GM21619 (cell line): ENCODE results near the gene WDR5B.
A peak's percentile ranks its signal among the peaks of the same experiment; 100 is the strongest.

Source experiments
- ATAC-seq: cut with Tn5 transposase; IDR thresholded peaks from one replicate; pipeline ENCODE4 v1.9.1; 2021; ENCODE audit not compliant: unreplicated experiment

Gene WDR5B

GRCh38 chr3:122410111-122410510, 5.8 kb downstream of the WDR5B start:
- ATAC-seq: no peak

GRCh38 chr3:122409446-122409845, 6.4 kb downstream of the WDR5B start:
- ATAC-seq: no peak

- ATAC-seq: no peak
Measured at GRCh38 chr3:122407946-122408345, 7.9 kb downstream of the WDR5B start.

- no peak for ATAC-seq
Measured at GRCh38 chr3:122406198-122406597, 9.7 kb downstream of the WDR5B start.

GRCh38 chr3:122405015-122405414, 10.8 kb downstream of the WDR5B start:
- ATAC-seq: no peak

DNA sequence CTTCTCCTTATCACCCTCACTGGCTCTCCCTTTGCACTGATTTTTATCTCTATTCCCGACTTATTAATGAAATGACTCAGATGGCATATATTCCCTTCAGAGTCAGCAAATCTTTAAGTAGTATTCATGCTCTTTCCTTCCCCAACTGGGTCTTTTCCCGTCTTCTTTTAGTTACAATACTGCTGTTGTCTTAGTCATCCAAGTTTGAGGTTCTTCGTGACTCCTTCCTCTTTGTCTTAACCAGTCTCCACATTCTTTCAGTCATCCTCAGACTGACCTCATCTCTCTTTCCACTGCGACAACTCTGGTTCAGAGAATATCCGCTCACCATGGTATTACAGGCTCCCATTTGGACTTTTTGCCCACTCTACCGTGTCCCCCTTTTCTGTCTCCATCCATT, 12.4 kb downstream of the WDR5B start:
- ATAC-seq: no peak

DNA sequence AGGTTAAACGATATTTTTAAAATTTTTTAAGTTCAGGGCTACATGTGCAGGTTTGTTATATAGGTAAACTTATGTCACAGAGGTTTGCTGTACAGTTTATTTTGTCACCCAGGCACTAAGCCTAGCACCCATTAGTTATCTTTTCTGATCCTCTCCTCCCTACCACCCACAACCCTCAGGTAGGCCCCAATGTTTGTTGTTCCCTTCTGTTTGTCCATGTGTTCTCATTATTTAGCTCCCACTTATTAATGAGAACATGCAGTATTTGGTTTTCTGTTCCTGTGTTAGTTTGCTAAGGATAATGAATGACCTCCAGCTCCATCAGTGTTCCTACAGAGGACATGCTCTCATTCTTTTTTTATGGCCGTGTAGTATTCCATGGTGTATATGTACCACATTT, 16.9 kb downstream of the WDR5B start:
- no peak for ATAC-seq

GRCh38 chr3:122397201-122397600, 18.7 kb downstream of the WDR5B start:
- ATAC-seq: no peak

DNA sequence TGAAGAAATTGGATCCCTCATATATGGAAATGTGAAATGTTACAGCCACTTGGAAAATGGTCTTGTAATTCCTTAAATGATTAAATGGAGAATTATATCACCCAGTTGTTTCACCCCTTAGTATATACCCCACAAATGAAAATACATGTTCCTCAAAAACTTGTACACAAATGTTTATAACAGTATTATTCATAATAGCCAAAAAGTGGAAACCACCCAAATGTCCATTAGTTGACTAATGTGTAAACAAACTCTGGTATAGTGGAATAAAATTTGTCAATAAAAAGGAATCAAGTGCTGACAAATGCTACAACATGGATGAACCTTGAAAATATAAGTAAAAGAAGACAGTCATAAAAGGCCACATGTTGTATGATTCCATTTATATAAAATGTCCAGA, 19.4 kb downstream of the WDR5B start:
- ATAC-seq: no peak

GRCh38 chr3:122395582-122395981, 20.3 kb downstream of the WDR5B start:
- no peak for ATAC-seq

DNA sequence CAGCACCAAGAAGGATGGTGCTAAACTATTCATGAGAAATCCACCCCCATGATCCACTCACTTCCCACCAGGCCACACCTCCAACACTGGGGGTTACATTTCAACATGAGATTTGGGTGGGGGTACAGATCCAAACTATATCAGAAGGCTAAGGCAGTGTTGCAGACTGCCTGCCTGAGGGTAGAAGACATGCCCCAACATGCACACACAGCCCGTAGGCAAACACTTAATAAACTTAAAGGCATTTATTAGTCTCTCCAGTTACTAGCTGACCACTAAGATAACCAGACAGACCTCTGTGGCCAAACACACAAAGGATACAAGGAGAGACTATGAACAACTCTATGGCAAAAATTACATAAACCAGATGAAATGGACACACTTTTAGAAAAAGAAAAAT, 21.7 kb downstream of the WDR5B start:
- ATAC-seq: no peak

DNA sequence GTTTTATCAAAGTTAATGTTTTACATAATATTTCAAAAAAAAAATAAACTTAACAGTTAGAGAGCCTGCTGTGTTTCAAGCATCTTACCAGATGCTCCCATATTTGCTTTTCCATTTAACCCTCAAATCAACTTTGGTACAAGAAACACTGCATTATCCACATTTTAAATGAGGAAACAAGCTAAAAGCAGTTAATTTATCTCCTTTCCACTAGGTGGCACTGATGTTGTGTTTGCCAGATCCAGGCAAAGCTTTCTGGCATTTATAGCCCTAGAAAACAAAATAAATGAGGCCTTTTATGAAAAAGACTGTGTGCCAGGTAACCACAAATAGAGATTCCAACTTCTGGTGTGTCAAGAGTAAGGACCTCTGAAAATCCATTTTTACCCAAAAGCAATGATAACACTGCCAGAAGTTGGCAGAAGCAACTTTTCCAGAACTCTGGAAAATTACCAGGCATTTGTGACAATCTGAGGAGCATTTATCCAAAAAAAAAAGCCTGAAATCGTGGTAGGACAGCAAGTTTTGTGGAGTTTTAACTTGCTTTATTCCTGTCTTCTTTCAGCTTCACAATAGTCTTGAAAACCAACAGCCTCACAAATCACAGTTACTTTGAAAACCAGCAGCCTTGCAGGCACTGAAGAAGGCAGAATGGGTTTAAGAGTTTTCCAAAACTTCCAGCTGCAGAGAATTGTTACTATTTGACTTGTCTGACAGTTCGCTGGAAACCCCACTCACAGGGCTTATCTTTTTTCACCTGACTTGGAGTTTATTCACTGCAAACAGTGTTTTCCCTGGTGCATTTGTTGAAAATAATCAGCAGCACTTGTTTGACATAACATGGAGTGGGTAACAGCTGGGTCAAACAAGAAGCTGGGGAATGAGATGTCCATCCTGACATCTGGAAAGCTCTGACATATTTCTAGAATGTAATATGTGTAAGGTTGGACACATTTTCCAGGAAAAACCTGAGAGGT, 22.7 kb downstream of the WDR5B start:
- ATAC-seq: no peak

DNA sequence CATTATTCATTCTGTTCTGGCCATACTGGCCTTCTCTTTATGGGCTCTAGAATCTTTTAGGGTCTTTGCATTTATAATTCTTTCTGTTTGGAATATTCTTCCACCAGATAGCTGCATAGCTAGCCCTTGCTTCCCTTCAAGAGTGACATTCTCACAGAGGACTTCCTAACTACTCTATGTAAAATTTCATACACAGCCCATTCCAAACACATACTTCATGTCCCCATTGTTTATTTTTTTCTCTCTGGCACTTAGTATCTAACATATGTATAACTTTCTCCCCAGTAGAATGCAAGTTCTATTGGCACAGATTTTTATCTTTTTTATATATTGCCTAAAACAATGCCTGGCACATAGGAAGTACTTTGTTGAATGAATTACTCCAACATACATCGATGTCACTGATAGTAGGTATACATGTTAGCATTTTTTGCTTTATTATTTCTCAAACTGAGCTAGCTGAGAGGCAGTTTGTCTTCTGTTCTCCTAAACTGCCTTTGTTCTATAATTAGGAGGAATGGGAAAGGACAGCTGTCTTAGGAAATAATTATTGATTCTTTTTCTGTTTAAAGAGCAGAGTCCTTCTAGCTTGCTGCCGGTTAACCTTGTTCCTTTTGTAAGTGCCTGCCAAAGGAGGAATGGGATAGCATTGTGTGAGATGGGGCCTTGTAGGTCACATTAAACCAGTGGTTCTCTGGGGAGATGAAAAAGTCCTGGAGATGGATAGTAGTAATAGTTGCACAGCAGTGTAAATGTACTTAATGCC, 24.0 kb downstream of the WDR5B start:
- ATAC-seq: no peak

DNA sequence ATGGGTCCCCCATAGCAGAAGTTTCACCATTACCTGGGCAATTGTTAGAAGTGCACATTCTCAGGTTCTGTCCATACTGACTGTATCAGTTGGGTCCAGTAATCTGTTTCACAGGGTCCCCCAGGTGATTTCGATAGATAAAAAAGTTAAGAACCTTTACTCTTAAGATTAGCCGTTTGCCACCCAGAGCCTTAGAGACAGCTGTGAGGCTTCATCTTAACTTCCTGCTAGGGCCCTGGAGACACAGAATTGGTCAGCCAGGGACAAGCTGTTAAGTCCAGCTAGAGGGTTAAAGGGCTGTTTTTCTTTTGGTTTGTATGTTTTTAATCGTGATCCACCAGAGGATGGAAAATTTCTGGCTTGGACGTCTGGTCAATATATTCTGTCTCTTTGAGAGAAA, 25.2 kb downstream of the WDR5B start:
- no peak for ATAC-seq

GRCh38 chr3:122389892-122390291, 26.0 kb downstream of the WDR5B start:
- no peak for ATAC-seq

GRCh38 chr3:122389197-122389596, 26.7 kb downstream of the WDR5B start:
- ATAC-seq: no peak

GRCh38 chr3:122387709-122388108, 28.2 kb downstream of the WDR5B start:
- ATAC-seq: no peak

DNA sequence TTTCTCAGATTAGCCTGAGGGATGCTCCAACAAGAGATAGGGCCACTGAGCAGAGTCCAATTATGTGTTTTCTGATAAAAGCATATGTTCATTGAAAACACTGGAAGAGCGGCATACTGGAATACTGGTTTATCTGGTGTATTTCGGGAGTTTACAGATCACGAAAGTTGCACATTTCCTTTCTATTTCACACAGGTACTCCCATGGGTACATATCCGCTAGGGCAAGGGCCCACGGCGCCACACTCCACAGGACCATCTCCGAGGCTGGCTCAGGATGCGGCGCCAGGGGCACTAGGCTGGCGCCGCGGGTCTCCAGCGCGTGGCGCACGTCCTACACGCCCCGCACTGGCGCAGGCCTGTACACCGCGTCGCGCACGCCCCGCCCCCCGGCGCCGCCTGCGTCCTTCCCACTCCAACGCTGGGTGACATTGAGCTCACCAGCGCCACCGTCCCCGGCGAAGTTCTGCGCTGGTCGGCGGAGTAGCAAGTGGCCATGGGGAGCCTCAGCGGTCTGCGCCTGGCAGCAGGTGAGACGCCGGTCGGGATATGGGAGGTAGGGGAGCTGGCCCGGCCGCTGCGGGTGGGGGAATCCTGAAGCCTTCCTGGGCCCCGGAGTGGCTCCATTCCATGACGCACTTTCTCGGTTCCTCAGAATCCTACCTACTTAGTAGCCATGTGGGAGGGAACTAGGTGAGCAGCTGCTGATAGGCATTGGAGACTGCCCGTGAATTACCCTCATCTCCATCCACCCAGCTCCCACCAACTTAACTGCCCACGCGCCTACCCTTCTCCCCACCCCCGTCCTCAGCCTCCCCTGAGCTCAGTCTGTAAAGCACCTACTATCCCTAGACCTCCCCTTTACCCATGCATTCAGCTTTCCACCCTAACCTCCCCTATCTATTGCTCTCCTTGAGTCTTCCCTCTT, 31.8 kb downstream of the WDR5B start, which contains the start of gene FAM162A:
TSS of gene FAM162A (plus strand) at position 412 of the 927 bp plus-strand sequence. CDS start at position 496, 84 bp downstream.
- ATAC-seq: peak; percentile 86

DNA sequence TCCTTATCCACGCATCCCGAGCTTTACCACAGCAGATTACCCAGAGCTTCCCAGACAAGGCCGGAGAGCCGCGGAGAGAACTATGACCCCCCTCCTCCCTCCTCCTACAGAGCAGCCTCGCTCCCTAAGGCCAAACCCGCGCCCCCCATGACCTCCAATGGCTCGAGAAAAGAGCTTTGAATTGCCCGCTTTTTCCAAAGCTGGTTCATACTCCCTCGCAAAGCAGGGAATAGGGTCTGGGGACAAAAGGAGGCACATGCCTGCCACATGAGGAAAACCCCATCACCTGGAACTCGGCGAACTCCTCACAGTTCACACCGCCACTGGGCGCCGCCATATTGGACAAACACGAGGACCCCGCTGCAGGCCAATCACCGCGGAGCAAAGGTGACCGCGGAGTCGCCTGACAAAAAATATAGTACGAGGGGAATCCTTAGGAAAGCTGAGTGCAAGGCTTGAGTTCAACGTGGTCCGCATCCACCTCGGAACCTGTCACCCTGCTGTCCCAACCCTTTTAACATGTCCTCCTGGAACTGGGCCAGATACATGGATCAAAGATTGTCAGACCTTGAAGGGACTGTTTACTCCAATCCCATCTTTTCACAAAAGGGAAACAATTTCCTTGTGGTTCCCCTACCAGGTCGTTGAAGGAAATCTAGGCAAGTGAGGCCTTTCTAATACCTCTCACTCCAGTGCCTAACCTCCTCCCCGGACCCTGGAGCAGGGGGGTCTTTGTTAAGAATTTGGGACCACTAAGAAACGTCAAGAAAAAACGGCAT, 32.8 kb downstream of the WDR5B start, which contains the start of gene MIX23:
TSS of gene MIX23 (minus strand) at position 344 of the 779 bp plus-strand sequence. CDS start at position 337, 7 bp downstream.
- ATAC-seq: peak; percentile 38

DNA sequence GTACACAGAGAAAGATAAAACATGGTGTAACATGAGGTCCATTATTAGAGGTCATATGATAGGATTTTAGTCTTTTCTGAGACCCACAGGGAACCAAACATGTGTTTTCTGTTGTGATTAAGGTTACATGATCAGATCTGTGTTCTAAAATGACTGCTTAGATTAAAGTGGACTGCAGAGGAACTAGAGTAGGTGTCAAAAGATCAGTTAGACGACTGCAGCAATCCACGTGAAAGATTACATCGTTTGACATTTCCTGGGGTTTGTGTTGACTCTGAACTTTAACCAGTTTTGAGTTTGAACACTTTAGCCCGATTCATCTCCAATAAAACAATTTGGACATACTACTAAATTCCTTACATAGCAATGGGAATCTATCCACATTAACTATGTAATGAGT, 37.9 kb downstream of the WDR5B start:
- ATAC-seq: no peak
